ENCODE measurements around the gene THRA.
A peak's percentile ranks its signal among the peaks of the same experiment; 100 is the strongest.

THRA gene

GRCh38 chr17:40108970-40109824 is 46.4 kb downstream of the THRA start:
- no peak for DNase-seq (ENCODE audit: low read depth in 1 of 2, low spot score in 1 of 2)
- no peak overlapping the region for H3K4me3 ChIP-seq (replicated peaks; ENCODE audit: insufficient read depth, low read length)
- peak overlapping the region; percentile 90 for H3K27ac ChIP-seq (replicated peaks)
- no peaks in the 10 kb centered on the region for H3K27me3 ChIP-seq (ENCODE audit: insufficient read depth, poor library complexity, severe bottlenecking)
- TF ChIP-seq, protein P1, sequence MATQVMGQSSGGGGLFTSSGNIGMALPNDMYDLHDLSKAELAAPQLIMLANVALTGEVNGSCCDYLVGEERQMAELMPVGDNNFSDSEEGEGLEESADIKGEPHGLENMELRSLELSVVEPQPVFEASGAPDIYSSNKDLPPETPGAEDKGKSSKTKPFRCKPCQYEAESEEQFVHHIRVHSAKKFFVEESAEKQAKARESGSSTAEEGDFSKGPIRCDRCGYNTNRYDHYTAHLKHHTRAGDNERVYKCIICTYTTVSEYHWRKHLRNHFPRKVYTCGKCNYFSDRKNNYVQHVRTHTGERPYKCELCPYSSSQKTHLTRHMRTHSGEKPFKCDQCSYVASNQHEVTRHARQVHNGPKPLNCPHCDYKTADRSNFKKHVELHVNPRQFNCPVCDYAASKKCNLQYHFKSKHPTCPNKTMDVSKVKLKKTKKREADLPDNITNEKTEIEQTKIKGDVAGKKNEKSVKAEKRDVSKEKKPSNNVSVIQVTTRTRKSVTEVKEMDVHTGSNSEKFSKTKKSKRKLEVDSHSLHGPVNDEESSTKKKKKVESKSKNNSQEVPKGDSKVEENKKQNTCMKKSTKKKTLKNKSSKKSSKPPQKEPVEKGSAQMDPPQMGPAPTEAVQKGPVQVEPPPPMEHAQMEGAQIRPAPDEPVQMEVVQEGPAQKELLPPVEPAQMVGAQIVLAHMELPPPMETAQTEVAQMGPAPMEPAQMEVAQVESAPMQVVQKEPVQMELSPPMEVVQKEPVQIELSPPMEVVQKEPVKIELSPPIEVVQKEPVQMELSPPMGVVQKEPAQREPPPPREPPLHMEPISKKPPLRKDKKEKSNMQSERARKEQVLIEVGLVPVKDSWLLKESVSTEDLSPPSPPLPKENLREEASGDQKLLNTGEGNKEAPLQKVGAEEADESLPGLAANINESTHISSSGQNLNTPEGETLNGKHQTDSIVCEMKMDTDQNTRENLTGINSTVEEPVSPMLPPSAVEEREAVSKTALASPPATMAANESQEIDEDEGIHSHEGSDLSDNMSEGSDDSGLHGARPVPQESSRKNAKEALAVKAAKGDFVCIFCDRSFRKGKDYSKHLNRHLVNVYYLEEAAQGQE (IDR thresholded peaks at IDR 0.05; ENCODE audit: insufficient replicate concordance, low read depth): no peak
- TF ChIP-seq GABPA (IDR thresholded peaks at IDR 0.05; ENCODE audit: low read depth) (no peak), POLR2AphosphoS5 (IDR thresholded peaks at IDR 0.05; ENCODE audit: low read depth) (no peak), SPI1 (IDR thresholded peaks at IDR 0.05; ENCODE audit: borderline replicate concordance, low read depth) (no peak), CTCF (IDR thresholded peaks at IDR 0.05; ENCODE audit: insufficient read depth, low read length) (no peak)

DNA sequence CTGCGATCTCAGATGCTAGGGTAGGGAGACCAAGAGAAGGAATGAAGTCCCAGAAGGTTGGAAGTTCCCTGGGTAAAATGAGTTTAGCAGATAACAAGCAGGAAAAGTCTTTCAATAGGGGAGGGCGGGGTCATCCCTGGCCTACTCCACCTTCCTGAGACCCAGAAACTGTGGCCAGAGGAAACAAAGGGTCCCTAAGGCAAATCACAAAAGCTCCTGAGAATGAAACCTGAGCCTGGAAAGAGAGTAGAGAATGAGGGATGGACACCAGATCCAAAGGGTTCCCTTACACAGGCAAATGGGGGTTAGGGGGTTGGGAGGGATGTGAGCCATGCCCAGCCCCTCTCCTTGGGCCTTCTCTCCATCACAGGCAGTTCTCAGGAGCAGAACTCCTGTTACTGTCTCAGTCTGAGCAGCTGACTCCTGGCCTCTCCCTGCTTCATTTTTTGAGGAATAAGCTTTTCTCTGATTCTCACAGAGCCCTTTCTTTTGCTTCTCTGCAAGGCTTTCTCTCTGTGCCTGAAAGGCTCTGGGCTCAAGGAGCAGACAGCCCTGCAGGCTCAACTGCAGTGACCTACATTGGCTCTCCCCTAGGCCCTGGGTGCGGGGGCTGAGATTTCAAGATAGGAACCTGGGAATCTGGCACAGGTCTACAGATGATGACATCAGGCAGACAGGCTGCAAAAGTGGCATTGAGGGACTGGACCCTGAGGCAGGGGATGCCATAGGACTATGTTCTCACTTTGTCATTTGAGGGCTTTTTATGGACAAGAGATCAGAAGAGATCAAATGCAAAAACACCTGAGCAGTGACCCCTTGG is 47.5 kb downstream of the THRA start:
- Histone ChIP-seq H3K4me3 (replicated peaks; ENCODE audit: insufficient read depth, low read length) (no peak overlapping the region), H3K27ac (replicated peaks) (no peak overlapping the region)
- no peak for DNase-seq (ENCODE audit: low read depth in 1 of 2, low spot score in 1 of 2)

More for the DNA sequence above, 47.5 kb downstream of the THRA start:
- H3K27me3 ChIP-seq (ENCODE audit: insufficient read depth, poor library complexity, severe bottlenecking): no peaks in the 10 kb centered on the region
- TF ChIP-seq CTCF (IDR thresholded peaks at IDR 0.05; ENCODE audit: insufficient read depth, low read length) (no peak), SPI1 (IDR thresholded peaks at IDR 0.05; ENCODE audit: borderline replicate concordance, low read depth) (no peak), POLR2AphosphoS5 (IDR thresholded peaks at IDR 0.05; ENCODE audit: low read depth) (no peak), GABPA (IDR thresholded peaks at IDR 0.05; ENCODE audit: low read depth) (no peak)
- TF ChIP-seq, protein P1 (IDR thresholded peaks at IDR 0.05; ENCODE audit: insufficient replicate concordance, low read depth): no peak
